Hematopoietic multipotent progenitor cell (in vitro differentiated cells): Measurements from ENCODE around the gene FMOD. TPM values are rescaled to one million over a fixed set of nuclear protein-coding genes. Genes with fewer than 3 reads are reported as not detected.

Source experiments
- DNase-seq, 3 donors: peaks; one replicate each; pipeline ENCODE4 v3.0.0-alpha.2; 2011 to 2015; ENCODE audit warnings: low read depth in 2 of 3, low spot score in 2 of 3
- total RNA-seq: library from RNA; depleted of rRNA; stranded (reverse); fragments of >200 nt; gene quantifications from one replicate; pipeline ENCODE4 v1.2.3, GENCODE V29; 2012

FMOD gene
- total RNA-seq = 1.9 TPM

DNA sequence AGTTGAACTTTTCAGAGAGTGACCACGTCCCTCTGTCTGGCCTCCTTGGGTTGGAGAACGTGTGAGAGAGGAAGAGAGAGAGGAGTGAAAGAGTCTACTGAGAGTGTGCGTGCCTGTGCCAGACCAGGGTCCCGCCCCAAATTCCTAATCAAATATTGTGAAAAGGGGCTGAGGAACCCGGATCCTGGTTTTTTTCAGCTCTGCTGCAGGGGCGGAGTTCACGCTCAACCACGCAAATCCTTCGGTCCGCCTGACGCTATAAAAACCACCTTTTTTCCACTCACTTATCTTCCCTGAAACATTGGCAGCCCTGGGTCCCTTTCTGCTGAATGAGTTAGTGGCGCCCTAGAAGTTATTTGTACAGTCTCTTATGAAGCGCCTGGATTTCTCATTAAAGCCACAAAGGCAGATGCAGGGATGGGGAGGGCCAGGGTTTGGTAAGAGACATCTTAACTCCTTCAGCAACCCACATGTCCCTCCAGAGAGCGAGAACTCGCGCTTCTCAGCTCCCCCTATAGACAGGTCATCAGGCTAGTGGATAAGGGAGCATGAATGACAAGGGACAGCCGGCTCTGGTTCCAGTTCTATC, at the start of gene FMOD:
Gene FMOD (minus strand): TSS at position 86 of the 589 bp plus-strand sequence. CDS start 2,852 bp downstream, outside the sequence.
- peak in 2 of 3 donors; percentile 39 to 71 for DNase-seq

DNA sequence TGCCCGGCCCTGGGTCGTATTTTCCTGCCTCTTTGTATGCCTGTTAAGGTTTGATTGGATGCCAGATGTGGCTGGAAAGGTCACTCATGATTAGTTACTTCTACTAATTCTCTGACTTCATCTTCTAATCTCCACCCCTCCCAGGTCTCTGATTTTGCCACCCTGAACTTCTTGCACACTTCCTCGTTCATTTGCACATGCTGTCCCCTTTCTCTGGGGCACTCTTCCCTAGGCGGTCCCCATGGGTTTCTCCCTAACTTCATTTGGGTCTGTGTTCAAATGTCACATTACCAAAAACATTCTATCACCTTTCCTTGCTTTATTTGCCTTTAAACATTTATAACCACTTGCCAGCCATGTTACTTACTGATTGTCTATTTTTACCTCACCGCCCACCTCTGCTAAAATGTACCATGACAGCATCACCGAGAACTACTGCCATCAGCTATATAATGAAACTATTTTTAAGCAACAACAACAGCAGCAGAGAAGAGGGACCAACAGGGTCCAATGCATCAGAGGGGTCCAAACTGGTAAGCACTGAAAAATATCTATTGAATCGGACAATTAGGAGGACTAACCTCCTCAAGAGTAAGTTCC, 45.8 kb upstream of the FMOD start:
- DNase-seq = no peak

DNA sequence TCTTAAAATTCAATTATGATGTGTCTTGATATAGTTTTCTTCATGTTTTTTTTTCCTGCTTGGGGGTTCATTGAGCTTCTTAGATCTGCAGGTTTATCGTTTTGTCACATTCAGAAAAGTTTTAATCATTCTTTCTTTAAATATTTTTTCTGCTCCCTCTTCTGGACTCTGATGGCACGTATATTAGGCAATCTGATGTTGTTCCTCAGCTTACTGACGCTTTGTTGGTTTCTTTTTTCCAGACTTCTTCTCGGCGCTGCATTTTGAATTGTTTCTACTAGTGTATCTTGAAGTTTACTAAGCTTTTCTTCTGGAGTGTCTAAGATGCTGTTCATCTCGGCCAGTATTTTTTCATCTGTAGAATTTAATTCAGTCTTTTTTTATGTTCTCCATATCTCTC, 44.8 kb upstream of the FMOD start:
- no peak for DNase-seq

DNA sequence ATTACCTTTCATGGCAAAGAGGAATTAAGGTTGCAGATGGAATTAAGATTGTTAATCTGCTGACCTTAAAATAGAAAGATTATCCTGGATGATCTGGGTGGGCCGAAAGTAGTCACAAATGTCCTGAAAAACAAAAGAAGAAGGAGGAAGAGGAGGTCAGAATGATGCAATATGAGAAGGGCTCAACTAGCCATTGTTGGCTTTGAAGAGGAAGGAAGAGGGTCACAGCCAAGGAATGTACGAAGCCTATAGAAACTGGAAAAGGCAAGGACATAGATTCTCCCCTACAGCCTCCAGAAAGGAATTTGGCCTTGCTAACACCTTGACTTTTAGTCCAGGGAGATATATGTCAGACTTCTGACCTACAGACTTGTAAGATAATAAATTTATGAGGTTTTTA, 39.4 kb upstream of the FMOD start:
- DNase-seq = no peak

DNA sequence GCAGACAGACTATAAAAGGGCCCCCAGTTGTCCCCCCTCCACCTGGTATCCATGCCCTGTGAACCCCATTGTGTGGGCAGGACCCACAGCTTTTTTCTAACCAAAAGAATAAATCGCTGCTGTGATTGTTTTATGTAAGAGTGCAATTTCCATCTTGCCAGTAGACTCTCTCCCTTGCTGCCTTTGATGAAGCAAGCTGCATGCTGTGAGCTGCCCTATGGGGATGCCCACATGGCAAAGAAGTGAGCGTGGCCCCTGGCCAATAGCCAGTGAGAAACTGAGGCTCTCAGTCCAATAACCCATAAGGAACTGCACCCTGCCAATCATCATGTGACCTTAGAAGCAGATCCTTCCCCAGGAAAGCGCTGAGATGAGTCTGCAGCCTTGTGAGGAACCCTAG, 37.8 kb upstream of the FMOD start:
- DNase-seq = no peak

DNA sequence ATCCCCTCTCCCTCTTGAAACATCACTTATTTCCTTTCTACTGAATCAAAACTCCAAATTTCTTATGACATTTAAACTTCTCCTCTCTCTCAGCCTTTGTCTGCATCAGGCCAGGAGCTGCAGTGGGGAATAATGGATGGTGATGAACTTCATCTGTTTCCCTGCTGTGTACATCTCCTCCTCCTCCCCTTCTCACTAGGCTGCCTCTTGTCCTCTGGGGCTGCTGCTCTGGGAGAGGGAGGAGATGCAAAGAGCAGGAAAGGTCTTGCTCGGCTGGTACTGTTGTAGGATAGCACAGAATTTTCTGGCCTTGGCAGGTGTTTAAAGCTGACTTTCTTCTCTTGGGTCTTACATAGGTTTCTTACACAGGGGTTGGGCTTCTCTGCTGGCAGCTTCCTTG, 31.1 kb upstream of the FMOD start:
- no peak for DNase-seq

DNA sequence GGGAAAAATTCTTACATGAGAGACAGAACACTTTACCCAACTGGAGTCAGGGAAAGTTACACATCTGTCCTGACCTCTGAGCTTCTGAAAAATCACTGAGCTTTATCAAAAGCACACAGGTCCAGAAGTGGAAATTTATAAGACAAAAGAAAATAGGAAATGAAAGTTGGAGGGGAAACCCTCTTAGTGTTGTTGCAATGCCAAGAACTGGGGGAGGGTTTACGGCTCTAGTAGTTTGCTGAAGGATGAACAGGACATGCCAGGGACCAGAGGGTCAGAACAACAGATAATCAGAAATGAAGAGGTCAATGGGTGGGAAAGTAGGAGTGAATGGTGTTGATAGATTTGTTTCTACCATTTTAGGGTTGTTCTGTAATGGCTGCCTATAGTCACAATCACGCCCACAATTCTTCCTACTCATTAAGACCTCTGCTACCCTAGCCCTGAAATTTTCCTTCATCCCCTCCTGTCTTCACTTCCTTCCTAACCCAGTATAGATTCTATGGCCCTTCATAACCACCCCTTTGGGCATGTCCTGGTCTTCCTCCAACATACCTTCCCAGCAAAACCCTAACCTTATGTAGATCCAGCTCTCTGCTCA, 30.3 kb upstream of the FMOD start:
- DNase-seq = no peak

DNA sequence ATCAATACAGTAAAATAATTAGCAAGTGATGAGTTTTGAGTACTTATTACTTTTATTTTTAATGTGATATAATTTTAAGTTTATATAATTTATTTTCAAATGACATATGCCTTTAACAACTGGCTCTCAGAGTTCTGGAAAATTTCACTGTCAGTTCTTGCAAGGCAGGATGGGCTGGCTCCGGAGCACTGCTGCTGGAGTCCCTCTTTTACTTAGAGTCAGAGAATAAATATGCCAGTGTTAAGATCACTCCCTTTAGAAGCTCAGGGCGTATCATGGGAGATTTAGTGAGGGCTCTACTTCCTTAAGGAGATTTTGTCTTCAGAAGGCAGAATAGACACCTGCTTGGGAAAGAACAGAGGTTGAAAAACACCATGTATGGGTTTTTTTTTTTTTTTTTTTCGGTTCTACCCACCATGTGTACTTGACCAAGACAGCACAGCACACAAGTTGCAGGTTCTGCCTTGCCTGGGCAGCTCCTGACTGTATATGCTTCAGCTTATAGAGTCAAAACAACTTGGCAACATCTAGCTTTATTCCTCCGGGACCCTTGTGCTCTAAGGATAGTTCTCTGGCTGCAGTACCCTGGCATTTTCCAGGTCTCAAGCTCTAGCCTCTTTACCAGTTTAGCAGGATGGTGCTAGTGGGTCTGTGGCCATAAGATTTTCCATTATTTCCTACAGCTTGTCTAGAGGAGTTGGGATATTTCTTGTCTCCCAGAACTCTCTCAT, 29.7 kb upstream of the FMOD start:
- DNase-seq = no peak

DNA sequence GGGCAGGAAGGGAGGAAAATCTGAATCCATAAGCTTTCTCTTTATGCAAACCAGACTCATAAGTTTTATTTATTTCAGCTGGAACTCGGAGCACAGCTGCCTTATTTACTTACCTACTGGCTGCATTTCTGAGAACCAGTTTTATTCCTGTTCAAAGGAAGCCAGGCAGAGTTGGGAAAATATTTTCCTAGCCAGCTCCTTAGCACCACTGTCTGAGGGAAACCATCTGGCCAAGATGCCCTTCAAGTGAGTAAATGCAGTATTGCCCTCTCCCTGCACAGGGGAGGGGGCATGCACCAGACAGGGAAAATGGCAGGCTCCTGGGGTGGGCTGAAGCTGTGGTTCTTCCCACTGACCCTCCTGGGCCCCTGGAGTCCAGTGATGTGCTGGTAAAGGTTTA, 28.9 kb upstream of the FMOD start:
- no peak for DNase-seq

DNA sequence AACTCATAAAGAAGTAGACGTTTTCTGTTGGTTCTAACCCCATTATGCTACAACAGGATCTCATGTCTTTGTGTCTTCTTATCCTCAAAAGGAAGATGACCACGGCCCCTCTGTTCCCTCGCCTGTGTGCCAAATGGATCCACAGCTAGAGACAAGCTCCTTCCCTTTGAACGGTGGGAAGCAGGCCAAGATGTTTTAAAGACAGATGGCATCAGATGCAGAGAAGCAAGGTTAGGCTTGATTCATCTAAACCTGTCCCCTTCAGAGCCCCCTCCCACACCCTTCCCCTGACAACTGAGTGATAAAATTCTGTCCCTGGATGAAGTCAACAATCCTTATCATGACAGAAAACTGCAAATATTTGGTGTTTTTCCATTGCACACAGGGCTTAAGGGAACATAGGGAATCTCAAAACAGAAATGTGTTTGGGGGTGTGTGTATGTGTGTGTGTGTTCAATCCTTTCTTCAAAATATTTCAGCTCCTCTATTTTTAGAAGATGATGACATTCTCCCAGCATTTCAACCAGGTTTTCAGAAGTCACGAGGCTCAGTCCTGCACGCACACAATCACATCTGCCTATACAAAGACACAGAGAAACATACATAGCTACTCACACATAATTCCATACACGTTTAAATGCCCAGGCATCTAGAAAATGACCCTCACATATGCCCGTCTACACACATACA, 27.8 kb upstream of the FMOD start:
- DNase-seq = no peak

DNA sequence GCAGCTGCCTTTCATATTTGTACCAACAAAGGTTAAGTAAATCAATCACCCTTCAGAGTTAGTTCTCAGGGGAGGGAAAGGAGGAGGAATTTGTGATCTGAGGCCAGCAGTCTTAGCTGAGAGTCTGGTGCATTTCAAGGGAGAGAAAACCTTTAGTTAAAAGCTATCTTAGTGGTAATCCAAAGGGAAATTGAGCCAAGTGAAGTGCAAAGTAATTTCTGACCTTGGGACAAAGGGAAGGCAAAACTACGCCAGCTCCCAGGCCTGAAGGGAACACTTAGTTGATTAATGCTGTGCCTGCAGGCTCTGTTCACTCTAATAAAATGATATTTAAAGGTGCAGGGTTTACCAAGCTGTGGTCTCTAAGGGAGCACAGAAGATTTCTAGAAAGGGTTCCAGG, 23.1 kb upstream of the FMOD start:
- DNase-seq = no peak

DNA sequence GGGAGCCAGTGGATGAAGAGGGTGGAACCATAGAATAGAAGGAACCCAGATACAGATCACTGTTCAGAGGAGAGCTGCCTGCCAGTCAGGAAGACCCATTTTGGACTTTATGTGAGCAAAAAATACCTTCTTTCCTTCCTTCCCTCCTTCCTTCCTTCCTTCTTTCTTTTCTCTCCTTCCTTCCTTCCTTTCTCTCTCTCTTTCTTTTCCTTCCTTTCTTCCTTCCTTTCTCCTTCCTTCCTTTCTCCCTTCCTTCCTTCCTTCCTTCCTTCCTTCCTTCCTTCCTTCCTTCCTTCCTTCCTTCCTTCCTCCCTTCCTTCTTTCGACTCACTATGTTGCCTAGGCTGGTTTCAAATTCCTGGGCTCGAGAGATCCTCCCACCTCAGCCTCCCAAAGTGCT, 22.1 kb upstream of the FMOD start:
- no peak for DNase-seq

DNA sequence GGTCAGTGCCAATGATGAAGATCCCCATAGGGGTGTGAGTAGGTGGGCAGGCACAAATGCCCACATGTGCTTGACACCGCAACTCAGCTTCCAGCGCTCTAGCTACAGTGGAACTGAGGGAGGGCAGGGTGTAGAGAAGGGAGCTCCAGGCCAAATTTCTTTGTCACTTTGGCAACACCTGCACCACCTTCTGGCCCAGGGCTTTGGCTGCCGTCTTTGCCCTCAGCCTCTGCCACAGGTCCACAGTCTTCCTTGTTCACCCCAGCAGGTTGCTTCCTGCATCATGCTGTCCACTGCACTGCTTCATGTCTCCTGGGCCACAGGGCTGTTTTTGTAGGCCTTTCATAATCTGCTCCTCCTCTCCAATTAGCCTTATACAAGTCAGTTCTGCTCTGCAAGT, 20.4 kb upstream of the FMOD start:
- no peak for DNase-seq

DNA sequence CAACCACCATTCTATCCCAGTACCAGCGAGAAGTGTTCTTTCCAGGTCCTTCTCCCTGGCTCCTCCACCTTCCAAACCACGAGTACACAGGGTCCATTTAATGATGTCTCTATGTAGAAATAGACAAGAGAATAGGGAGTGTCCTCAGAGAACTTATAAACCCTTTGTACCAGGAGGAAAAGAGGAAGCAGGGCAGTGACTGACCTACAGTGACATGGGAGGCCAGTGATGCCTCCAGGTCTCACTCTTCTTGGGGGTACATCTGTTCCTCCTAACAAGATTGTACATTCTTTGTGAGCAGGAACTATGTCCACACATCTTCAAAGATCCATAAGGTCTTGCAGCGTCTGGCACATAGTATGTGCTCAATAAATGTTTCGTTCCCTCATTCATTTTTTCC, 18.7 kb upstream of the FMOD start:
- no peak for DNase-seq

DNA sequence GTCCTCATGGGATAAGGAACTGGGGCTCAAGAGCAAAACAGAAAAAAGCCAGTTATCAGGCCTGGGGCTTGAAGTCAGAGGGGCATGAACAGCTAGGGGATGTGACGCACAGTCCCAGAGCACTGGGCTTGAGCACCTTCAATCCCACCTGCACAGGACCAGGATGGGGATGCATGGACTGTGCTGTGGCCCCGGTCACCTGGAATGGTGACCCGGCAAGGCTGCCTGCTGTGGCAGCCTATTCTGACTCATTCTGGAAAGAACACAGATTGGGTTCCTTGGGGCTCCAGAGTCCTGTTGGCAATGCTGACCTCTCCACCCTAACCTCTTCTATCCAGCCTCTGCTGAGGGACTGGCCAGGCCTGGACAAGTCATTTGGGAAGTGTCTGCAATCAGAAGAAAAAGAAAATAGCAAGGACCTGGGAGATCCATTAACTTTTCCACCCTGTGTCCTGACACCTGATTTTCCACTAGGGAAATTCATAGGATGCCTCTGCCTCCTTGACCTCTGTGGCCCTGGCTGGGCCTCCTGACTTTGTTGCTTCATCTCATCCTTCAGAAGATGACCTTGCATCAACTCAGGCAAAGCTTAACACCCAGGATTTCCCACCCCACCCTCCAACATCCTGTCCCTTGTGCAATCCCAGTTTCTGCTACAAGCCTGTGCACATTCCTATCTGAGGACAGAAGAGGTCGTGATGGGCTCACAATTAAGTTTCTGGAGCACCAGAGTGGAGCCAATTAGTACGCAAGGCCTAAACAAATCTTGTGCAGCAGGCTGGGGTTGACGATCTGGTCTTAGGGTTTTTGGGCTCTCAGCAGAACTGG, 17.9 kb upstream of the FMOD start:
- DNase-seq = no peak

DNA sequence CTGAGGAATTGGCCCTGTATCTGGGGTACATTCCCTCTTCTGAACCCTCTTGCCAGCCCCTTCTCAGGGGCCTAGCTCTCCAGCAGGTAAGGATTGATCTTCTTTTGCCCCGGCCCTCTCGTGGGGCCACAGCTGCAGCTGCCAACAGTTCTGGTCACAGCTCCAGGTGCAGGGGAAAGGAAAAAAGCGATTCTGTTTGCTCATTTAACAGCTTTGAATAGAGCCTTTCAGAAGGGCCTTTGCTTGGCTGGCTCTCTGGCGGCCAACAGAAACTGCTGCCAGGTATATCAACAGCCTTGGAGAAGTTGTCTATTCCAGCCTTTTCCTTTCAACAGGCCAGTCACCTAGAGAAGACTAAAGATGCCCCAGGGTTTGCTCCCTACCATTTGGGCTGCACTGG, 16.1 kb upstream of the FMOD start:
- no peak for DNase-seq

DNA sequence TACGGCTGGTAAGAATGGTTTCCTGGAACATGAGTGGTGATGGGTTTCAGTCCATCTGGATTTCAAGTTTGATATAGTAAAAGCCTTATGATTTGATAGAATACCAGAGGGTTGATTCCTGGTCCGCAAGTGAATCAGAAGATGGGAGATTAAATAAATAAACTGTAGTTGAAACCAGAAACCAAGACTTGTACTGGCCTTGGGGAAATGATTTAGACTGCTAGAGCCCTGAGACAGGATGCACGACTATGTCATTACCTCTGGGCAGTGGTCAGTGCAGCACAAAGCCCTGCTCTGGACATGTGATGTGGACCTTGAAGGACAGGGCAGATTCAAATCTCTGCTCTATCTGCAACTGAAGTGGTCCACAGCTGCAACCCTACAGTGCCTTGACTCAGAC, 15.6 kb upstream of the FMOD start:
- DNase-seq = no peak

DNA sequence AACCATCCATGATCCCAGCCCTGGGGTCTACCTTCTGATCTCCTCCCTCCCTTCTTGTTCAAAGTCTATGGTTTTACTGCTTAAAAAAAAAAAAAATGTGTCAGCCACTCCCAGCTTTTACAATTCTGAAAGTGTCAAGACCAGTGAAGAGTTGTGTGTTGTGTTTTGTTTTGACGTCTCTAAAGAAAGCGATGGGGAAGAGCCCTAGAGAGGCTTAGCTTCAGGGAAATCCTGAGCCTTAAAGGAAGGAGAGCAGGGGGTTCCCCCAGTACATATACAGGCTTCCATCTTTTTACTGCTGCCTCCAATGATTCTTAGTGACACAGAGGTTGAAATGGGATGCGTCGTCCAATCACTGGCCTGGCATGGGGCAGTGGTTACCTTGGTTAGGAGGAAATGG, 13.9 kb upstream of the FMOD start:
- no peak for DNase-seq

DNA sequence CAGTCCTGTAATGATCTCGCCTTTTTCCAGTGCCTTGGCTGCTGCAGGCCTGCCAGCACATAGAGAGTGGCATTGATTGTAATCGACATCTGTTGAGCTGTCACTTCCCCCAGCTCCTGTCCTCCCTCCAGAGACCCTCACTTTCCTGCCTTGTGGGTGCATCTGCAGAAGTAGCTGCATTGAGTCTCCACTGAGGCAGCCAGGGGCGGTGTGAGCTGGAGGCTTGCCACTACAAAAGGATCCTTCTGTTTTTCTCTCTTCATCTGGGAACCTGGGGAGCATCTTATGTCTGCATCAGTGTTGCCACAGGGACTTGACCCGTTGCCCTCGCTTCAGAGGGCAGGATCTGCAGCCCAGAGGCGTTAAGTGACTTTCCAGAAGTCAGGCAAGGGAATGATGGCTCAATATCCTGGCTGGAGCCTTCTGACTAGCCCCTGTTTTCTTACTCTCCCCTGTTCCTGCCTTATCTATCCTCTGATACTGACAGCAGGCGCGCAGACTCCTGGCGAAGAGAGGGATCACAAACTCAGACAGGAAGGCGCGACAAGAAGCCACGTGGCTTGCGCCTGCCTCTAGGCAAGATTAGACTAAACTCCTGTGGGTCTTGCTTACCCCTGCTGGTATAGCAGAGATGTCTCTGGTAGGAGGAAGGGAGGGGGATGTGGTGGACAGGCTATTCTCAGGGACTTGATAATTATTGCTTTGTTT, 13.3 kb upstream of the FMOD start:
- DNase-seq = no peak

DNA sequence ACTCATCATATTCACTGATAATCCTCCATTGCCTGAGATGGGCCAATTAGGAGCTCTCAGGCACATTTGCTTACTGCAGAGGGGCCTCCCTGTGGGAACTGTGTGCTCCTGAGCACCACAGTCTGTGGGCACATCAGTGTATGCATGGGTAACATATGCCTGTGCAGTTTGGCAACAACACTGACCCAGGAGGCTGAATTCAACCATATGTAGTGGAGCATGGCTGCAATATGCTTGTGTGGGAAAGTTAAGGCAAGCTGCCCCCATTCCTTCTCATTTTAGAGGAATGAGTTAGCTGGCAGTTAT, 11.8 kb upstream of the FMOD start:
- no peak for DNase-seq
